ENCODE results near the gene GNG10. TPM values are rescaled to one million over a fixed set of nuclear protein-coding genes. Genes with fewer than 3 reads are reported as not detected.

The GNG10 gene
- total and polyA plus RNA-seq, 2 of the 4 experiments (the other 2 are of a cell fraction), result 48.8 to 72.7 TPM

GRCh38 chr9:111630964-111631213 lies 30.5 kb upstream of the GNG10 start:
- Histone ChIP-seq H3K4ac (ENCODE audit: low read depth, low read length) (peak overlapping the region; percentile 76; the same call in 1 of the 2 replicates), H3K36me3 (ENCODE audit: control insufficient read depth, insufficient read depth, low read length) (no peaks in the 10 kb centered on the region), H3K56ac (ENCODE audit: extremely low read depth, insufficient read depth, low read length) (peak overlapping the region; percentile 37), H2BK20ac (ENCODE audit: low read depth, low read length) (no peak overlapping the region), H2AK5ac (ENCODE audit: low read depth, low read length) (no peak overlapping the region), H3K9me3 (ENCODE audit: control insufficient read depth, insufficient read depth, low read length) (no peaks in the 10 kb centered on the region), H3K4me2 (ENCODE audit: low read depth, low read length) (peak overlapping the region; percentile 81), H3K27me3 (ENCODE audit: control insufficient read depth, insufficient read depth, low read length) (no peaks in the 10 kb centered on the region), H2BK15ac (ENCODE audit: low read depth, low read length) (no peak overlapping the region; the same call in 2 of the 3 replicates), H4K91ac (ENCODE audit: insufficient read depth, low read depth, low read length) (peak overlapping the region; percentile 61; the same call in 1 of the 2 replicates), H3K9ac (ENCODE audit: low read depth, low read length) (peak overlapping the region; percentile 49), H3K4me1 (ENCODE audit: control insufficient read depth, insufficient read depth, low read length) (peaks cover 1% of the 10 kb centered on the region; the same call in 1 of the 2 replicates), H4K5ac (ENCODE audit: low read depth, low read length) (peak overlapping the region; percentile 81), H3K9me1 (ENCODE audit: insufficient read depth, low read length) (peaks cover 9% of the 10 kb centered on the region; the same call in 1 of the 2 replicates), H3K18ac (ENCODE audit: low read depth, low read length) (peak overlapping the region; percentile 21; the same call in 1 of the 2 replicates), H3K27ac (ENCODE audit: insufficient read depth, low read length) (peak overlapping the region; percentile 52), H3K4me3 (ENCODE audit: insufficient read depth, low read depth, low read length) (peak overlapping the region; percentile 70), H3K79me1 (ENCODE audit: low read depth in 1 of 2, low read length in 2 of 2) (peaks cover 6 to 50% of the 10 kb centered on the region in 2 experiments), H4K8ac (ENCODE audit: low read depth in 2 of 2, low read length in 2 of 2) (peak overlapping the region; percentile 64 to 96), H3K14ac (replicated peaks; ENCODE audit: low read depth, low read length) (peak overlapping the region; percentile 73; the same call in 1 of the 2 replicates), H4K20me1 (ENCODE audit: insufficient read depth, low read length) (peaks cover 33% of the 10 kb centered on the region), H2AFZ (replicated peaks; ENCODE audit: low read length, poor library complexity) (peak overlapping the region; percentile 98), H2AK9ac (replicated peaks; ENCODE audit: low read depth, low read length, poor library complexity) (peak overlapping the region; percentile 56), H2BK120ac (ENCODE audit: low read depth, low read length) (peak overlapping the region; percentile 57), H3K23ac (ENCODE audit: low read depth, low read length) (peak overlapping the region; percentile 89), H2BK5ac (ENCODE audit: low read depth, low read length, poor library complexity, severe bottlenecking) (peak overlapping the region; percentile 35)
- ATAC-seq (ENCODE audit: low read depth), result no peak
- TF ChIP-seq POLR2A (IDR thresholded peaks at IDR 0.05; ENCODE audit: low read depth, low read length), result no peak
- no peak for TF ChIP-seq RCOR1 (IDR thresholded peaks at IDR 0.05; ENCODE audit: insufficient replicate concordance, low read length)
- no peak for TF ChIP-seq CEBPB (IDR thresholded peaks at IDR 0.05; ENCODE audit: low read depth, low read length)
- no peak for TF ChIP-seq RFX5 (IDR thresholded peaks at IDR 0.05; ENCODE audit: low read depth, low read length)
- TF ChIP-seq, protein P1, sequence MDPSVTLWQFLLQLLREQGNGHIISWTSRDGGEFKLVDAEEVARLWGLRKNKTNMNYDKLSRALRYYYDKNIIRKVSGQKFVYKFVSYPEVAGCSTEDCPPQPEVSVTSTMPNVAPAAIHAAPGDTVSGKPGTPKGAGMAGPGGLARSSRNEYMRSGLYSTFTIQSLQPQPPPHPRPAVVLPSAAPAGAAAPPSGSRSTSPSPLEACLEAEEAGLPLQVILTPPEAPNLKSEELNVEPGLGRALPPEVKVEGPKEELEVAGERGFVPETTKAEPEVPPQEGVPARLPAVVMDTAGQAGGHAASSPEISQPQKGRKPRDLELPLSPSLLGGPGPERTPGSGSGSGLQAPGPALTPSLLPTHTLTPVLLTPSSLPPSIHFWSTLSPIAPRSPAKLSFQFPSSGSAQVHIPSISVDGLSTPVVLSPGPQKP (IDR thresholded peaks at IDR 0.05; ENCODE audit: borderline replicate concordance, low read depth, low read length), result no peak
- no peak for TF ChIP-seq CHD1 (IDR thresholded peaks at IDR 0.05; ENCODE audit: low read depth, low read length)
- TF ChIP-seq MAZ (IDR thresholded peaks at IDR 0.05; ENCODE audit: borderline replicate concordance, low read depth, low read length), result peak; percentile 24; the same call in 1 of the 2 replicates
- TF ChIP-seq SMC3 (IDR thresholded peaks at IDR 0.05; ENCODE audit: low read depth, low read length), result no peak
- intact Hi-C loops (cut with micrococcal nuclease), result loop anchor here (10.0 kb wide), 1 partner anchor 444 kb away; no protein-coding TSS in a partner anchor
- dilution Hi-C loops (cut with HindIII; ENCODE audit: low sequenced_read_pairs, unreplicated experiment), result no loop called here
- BruUV-seq (replicated peaks), result no TSS peak
- no peak for DNase-seq
- 3% methylated on average over 4 of the region's 14 CpGs; no CpG with 5 or more reads in 1 of the 2 experiments for WGBS, 2 experiments (ENCODE audit: extremely low coverage in 2 of 2, insufficient read length in 1 of 2)
- in situ Hi-C loops (cut with MboI; ENCODE audit: low sequenced_read_pairs), result no loop called here
- ChIA-PET CTCF (interaction anchor here (0.6 to 0.7 kb wide), 2 partner anchors 9 to 17 kb away, joined by 3 read pairs; no protein-coding TSS in a partner anchor), POLR2A (ENCODE audit: unreplicated experiment) (interaction anchor here (0.7 kb wide), 1 partner anchor 695 kb away, joined by 3 read pairs; no protein-coding TSS in a partner anchor)

Data from IMR-90 (cell line).